B cell (primary cell): ENCODE results near the gene PGAM5. TPM values are rescaled to one million over a fixed set of nuclear protein-coding genes. Genes with fewer than 3 reads are reported as not detected.

Source experiments
- ATAC-seq: fragments of 200-7000 bp; cut with Tn5 transposase; one replicate; pipeline ENCODE4 v1.10.0; 2021; ENCODE audit warnings: low read depth, mild to moderate bottlenecking, moderate number of reproducible peaks, moderate library complexity
- CTCF ChIA-PET: fragments of 350-600 bp; sonication (Branson Sonifier 250); formaldehyde crosslinking; loops from one replicate; lab custom pipeline; 2021; ENCODE audit warnings: antibody characterized with exemption, inconsistent platforms; lab: Charles Lee
- POLR2A ChIA-PET: fragments of 350-600 bp; sonication (Branson Sonifier 250); formaldehyde crosslinking; loops from one replicate; lab custom pipeline; 2021; ENCODE audit warnings: antibody characterized with exemption; lab: Charles Lee
- DNase-seq: peaks from one replicate; pipeline ENCODE4 v3.0.0; 2013
- H2AFZ ChIP-seq: 2 replicates; pipeline ENCODE4 v1.6.1; 2012; ENCODE audit warnings: mild to moderate bottlenecking, low read depth, low read length; ENCODE audit not compliant: insufficient read depth, poor library complexity, severe bottlenecking
- H3K27ac ChIP-seq, 2 donors: 1 replicate in 1 of 2; 2 replicates in 1 of 2; pipeline ENCODE4 v1.5.1; 2012 to 2013; ENCODE audit warnings: low read length in 2 of 2, mild to moderate bottlenecking in 2 of 2, moderate library complexity in 1 of 2
- H3K27me3 ChIP-seq, 4 experiments: fragments of 200-600 bp in 1 of 4; sonication (generic) in 1 of 4; replicated peaks in 1 of 4; 1 replicate in 2 of 4; 2 replicates in 2 of 4; pipeline versions ENCODE4 v1.6.1 to v1.7.0; 2013 to 2016; ENCODE audit warnings: low read length in 3 of 4, mild to moderate bottlenecking in 2 of 4, mixed read lengths in 1 of 4, moderate library complexity in 1 of 4; ENCODE audit not compliant: insufficient read depth in 4 of 4, control insufficient read depth in 3 of 4; ENCODE audit errors: control extremely low read depth in 1 of 4
- H3K36me3 ChIP-seq, 2 experiments: replicated peaks in 1 of 2; 1 replicate in 1 of 2; 2 replicates in 1 of 2; pipeline versions ENCODE4 v1.6.1 to v1.7.1; 2013; ENCODE audit warnings: low read length in 1 of 2; ENCODE audit not compliant: insufficient read depth in 2 of 2, control insufficient read depth in 1 of 2; ENCODE audit errors: control extremely low read depth in 1 of 2, extremely low read depth in 1 of 2
- H3K4me1 ChIP-seq, 2 donors: fragments of 200-600 bp in 1 of 2; sonication (generic) in 1 of 2; 1 replicate in 1 of 2; 2 replicates in 1 of 2; pipeline versions ENCODE4 v1.5.1 to v1.6.1; 2013 to 2017; ENCODE audit warnings: low read length in 2 of 2; ENCODE audit not compliant: control insufficient read depth in 2 of 2, insufficient read depth in 2 of 2
- H3K4me2 ChIP-seq: replicated peaks from 2 replicates; pipeline ENCODE3; 2012; ENCODE audit warnings: mild to moderate bottlenecking, low read depth, low read length; ENCODE audit not compliant: poor library complexity, severe bottlenecking
- H3K4me3 ChIP-seq, 5 experiments: fragments of 200-600 bp in 1 of 5; sonication (generic) in 1 of 5; 1 replicate in 3 of 5; 2 replicates in 2 of 5; pipeline versions ENCODE4 v1.5.1 to v1.7.0; 2011 to 2016; ENCODE audit warnings: low read length in 4 of 5, mild to moderate bottlenecking in 4 of 5, low read depth in 2 of 5, control low read depth in 1 of 5, moderate library complexity in 1 of 5; ENCODE audit not compliant: insufficient read depth in 1 of 5; ENCODE audit errors: control extremely low read depth in 1 of 5, extremely low read depth in 1 of 5
- H3K79me2 ChIP-seq: fragments of 200-600 bp; sonication (generic); one replicate; pipeline ENCODE4 v1.6.0; 2016; ENCODE audit warnings: low read length; ENCODE audit not compliant: control insufficient read depth, insufficient read depth
- H3K9ac ChIP-seq: fragments of 200-600 bp; sonication (generic); 2 replicates; pipeline ENCODE4 v1.6.1; 2017; ENCODE audit warnings: mild to moderate bottlenecking, low read length, moderate library complexity
- H3K9me3 ChIP-seq, 3 donors: one replicate each; pipeline versions ENCODE4 v1.6.1 to v1.7.1; 2013; ENCODE audit warnings: low read length in 2 of 3; ENCODE audit not compliant: control insufficient read depth in 2 of 3, insufficient read depth in 1 of 3; ENCODE audit errors: control extremely low read depth in 1 of 3
- H4K20me1 ChIP-seq: 2 replicates; pipeline ENCODE4 v1.6.0; 2012; ENCODE audit warnings: mild to moderate bottlenecking, low read length; ENCODE audit not compliant: insufficient read depth, control insufficient read depth, poor library complexity, severe bottlenecking
- H3K27ac Mint-ChIP-seq: one replicate; pipeline ENCODE4 v1.8.0; 2021; ENCODE audit warnings: mixed read lengths
- H3K27me3 Mint-ChIP-seq: one replicate; pipeline ENCODE4 v1.8.0; 2021; ENCODE audit warnings: mixed read lengths
- H3K4me1 Mint-ChIP-seq: one replicate; pipeline ENCODE4 v1.8.0; 2021; ENCODE audit warnings: mixed read lengths
- H3K4me3 Mint-ChIP-seq: one replicate; pipeline ENCODE4 v1.8.0; 2021; ENCODE audit warnings: mixed read lengths
- H3K9me3 Mint-ChIP-seq: one replicate; pipeline ENCODE4 v1.8.0; 2022; ENCODE audit warnings: mixed read lengths; ENCODE audit not compliant: insufficient read depth
- EZH2 ChIP-seq: IDR thresholded peaks from 2 replicates; pipeline ENCODE4 v1.6.1; 2012; ENCODE audit warnings: borderline replicate concordance, low read depth, mild to moderate bottlenecking, moderate library complexity, low read length; ENCODE audit not compliant: insufficient read depth, poor library complexity, severe bottlenecking
- WGBS: methylation state at CpG from one replicate; pipeline ENCODE4 v1.1.5; 2013; ENCODE audit warnings: missing lambda C conversion rate; ENCODE audit not compliant: insufficient coverage; 5-methylcytosine and 5-hydroxymethylcytosine counted together
- intact Hi-C: fragments of 100-400 bp; cut with micrococcal nuclease; formaldehyde crosslinking; loops from one replicate; pipeline ENCODE4 v1.10.0; 2022
- polyA plus RNA-seq: library from polyadenylated mRNA; depleted of rRNA; stranded (reverse); fragments of >200 nt; gene quantifications from 2 replicates; pipeline ENCODE4 v1.2.3, GENCODE V29; 2012
- total RNA-seq, 2 donors: library from RNA; stranded (reverse); fragments of 120-200 nt in 1 of 2; gene quantifications; 1 replicate in 1 of 2; 2 replicates in 1 of 2; pipeline versions ENCODE4 v1.2.3 to v1.2.4, GENCODE V29; 2013 to 2022
- TF ChIP-seq, protein P1 (sequence below): fragments of 200-600 bp; IDR thresholded peaks from one replicate; pipeline ENCODE4 v1.8.0; 2022; ENCODE audit warnings: antibody characterized with exemption, mild to moderate bottlenecking

The PGAM5 gene
- total and polyA plus RNA-seq, 2 donors (not counting 1 experiment from before 2014, with no cell fraction given) = 14.6 to 29.9 TPM

DNA sequence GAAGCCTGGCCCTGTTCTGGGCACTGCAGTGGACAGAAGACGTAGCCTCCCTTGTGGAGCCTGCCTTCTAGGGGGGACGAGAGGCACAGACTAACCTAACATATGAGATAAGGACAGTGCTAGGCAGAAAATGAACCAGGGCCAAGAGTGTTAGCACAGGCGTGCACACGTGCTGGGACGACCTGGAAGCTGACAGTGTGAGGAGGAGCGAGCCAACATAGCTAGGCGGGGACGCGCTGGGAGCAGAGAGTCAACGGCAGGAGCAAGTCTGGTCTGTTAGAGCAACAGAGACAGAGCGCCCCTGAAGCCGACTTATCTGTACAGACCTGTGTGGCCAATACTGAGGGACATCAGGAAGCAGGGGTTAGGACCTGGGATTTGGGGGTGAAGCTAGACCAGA is 15.2 kb upstream of the PGAM5 start:
- H3K9ac ChIP-seq = no peak overlapping the region
- Mint-ChIP-seq H3K4me3 (no peak overlapping the region), H3K27me3 (no peaks in the 10 kb centered on the region), H3K27ac (no peak overlapping the region), H3K9me3 (peaks cover 2% of the 10 kb centered on the region), H3K4me1 (peaks cover 8% of the 10 kb centered on the region)
- H4K20me1 ChIP-seq = no peaks in the 10 kb centered on the region
- H3K36me3 ChIP-seq = no peaks in the 10 kb centered on the region
- H2AFZ ChIP-seq = no peak overlapping the region
- no peaks in the 10 kb centered on the region for H3K79me2 ChIP-seq
- H3K4me2 ChIP-seq = no peak overlapping the region
- no peak for ATAC-seq
- H3K9me3 ChIP-seq = no peaks in the 10 kb centered on the region
- ChIA-PET CTCF (interaction anchor here (1.4 kb wide), 1 partner anchor 14 kb away, joined by 3 read pairs; no protein-coding TSS in a partner anchor), POLR2A (no interaction called here)
- H3K27me3 ChIP-seq = no peaks in the 10 kb centered on the region
- 97% methylated on average over 10 of the region's 12 CpGs for WGBS
- TF ChIP-seq EZH2 = no peak
- TF ChIP-seq, protein P1, sequence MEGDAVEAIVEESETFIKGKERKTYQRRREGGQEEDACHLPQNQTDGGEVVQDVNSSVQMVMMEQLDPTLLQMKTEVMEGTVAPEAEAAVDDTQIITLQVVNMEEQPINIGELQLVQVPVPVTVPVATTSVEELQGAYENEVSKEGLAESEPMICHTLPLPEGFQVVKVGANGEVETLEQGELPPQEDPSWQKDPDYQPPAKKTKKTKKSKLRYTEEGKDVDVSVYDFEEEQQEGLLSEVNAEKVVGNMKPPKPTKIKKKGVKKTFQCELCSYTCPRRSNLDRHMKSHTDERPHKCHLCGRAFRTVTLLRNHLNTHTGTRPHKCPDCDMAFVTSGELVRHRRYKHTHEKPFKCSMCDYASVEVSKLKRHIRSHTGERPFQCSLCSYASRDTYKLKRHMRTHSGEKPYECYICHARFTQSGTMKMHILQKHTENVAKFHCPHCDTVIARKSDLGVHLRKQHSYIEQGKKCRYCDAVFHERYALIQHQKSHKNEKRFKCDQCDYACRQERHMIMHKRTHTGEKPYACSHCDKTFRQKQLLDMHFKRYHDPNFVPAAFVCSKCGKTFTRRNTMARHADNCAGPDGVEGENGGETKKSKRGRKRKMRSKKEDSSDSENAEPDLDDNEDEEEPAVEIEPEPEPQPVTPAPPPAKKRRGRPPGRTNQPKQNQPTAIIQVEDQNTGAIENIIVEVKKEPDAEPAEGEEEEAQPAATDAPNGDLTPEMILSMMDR = no peak
- intact Hi-C loops = no loop called here
- DNase-seq = no peak
- H3K27ac ChIP-seq = no peak overlapping the region
- H3K4me1 ChIP-seq = peaks cover 3 to 5% of the 10 kb centered on the region in 2 donors
- H3K4me3 ChIP-seq = no peak overlapping the region

DNA sequence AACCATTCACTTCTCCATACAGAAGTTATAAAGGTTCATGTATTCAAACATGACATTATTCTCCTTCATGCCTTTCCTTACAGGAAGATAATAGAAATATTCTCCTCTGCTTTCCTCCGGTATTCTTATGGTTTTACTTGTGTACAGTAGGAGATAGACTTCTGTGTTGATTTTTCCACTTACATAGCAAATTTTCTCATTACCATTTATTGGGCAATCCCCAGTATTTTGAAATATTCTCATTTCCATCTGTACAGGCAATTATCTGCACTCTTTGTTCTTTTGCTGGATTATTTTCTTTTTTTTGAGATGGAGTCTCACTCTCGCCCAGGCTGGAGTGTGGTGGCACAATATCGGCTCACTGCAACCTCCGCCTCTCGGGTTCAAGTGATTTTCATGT is 12.3 kb upstream of the PGAM5 start:
- Histone ChIP-seq H3K79me2 (peaks cover 2% of the 10 kb centered on the region), H3K4me2 (no peak overlapping the region), H3K4me1 (peaks cover 6 to 11% of the 10 kb centered on the region in 2 donors), H2AFZ (no peak overlapping the region), H4K20me1 (no peaks in the 10 kb centered on the region), H3K4me3 (no peak overlapping the region), H3K9me3 (no peaks in the 10 kb centered on the region), H3K9ac (no peak overlapping the region), H3K36me3 (no peaks in the 10 kb centered on the region), H3K27ac (no peak overlapping the region), H3K27me3 (no peaks in the 10 kb centered on the region)
- intact Hi-C loops = no loop called here
- no peak for DNase-seq
- no peak for ATAC-seq
- POLR2A ChIA-PET = no interaction called here
- H3K27me3 Mint-ChIP-seq = no peaks in the 10 kb centered on the region
- H3K4me3 Mint-ChIP-seq = no peak overlapping the region
- CTCF ChIA-PET = no interaction called here
- peaks cover 15% of the 10 kb centered on the region for H3K4me1 Mint-ChIP-seq
- WGBS = 96% methylated on average over 4 of the region's 5 CpGs
- H3K27ac Mint-ChIP-seq = no peak overlapping the region
- peaks cover 2% of the 10 kb centered on the region for H3K9me3 Mint-ChIP-seq
- TF ChIP-seq EZH2 = no peak
- TF ChIP-seq, protein P1 = no peak
